ENCODE results near the gene CIDEC. TPM values are rescaled to one million over a fixed set of nuclear protein-coding genes. Genes with fewer than 3 reads are reported as not detected.
"Not testable (repeated sequence)": the region's sequence is repeated elsewhere in the genome, so short reads cannot be mapped to it uniquely, and the experiment has no call there.

The CIDEC gene
- total RNA-seq, 1 donor from 2014 or later: not detected

DNA sequence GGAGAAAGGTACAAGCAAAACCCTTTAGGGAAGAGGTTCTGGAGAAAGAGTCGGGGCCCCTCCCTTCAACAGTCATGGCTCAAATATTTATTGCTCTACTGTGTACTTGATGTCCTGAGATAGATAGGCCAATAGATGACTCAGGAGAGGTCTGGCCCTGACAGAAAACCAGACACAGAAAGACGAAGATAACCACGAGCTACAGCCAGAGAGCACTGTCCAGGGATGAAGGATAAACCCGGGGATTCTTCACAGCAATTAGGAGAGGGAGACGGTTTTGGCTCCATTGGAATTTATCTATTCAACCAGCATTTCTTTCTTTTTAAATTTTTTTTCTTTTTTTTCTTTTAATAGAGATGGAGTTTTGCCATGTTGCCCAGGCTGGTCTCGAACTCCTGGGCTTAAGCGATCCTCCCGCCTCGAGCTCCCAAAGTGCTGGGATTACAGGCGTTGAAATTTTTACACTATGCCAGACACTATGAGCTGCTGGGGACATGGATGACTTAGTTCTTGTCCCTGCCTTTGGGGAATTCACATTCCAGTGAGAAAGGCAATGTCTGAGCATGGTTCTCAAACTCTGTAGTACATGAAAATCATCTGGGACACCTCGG is 4.6 kb upstream of the CIDEC start:
- no peaks in the 10 kb centered on the region for H3K9me3 ChIP-seq
- TF ChIP-seq CTCF (IDR thresholded peaks at IDR 0.05): no peak
- H3K4me3 ChIP-seq: no peak overlapping the region
- peak; percentile 39 for ATAC-seq
- no peaks in the 10 kb centered on the region for H3K4me1 ChIP-seq
- DNase-seq: no peak
- intact Hi-C loops (cut with DNase I): no loop called here
- no peaks in the 10 kb centered on the region for H3K36me3 ChIP-seq
- no peak overlapping the region for H3K27ac ChIP-seq
- H3K27me3 ChIP-seq: no peaks in the 10 kb centered on the region

DNA sequence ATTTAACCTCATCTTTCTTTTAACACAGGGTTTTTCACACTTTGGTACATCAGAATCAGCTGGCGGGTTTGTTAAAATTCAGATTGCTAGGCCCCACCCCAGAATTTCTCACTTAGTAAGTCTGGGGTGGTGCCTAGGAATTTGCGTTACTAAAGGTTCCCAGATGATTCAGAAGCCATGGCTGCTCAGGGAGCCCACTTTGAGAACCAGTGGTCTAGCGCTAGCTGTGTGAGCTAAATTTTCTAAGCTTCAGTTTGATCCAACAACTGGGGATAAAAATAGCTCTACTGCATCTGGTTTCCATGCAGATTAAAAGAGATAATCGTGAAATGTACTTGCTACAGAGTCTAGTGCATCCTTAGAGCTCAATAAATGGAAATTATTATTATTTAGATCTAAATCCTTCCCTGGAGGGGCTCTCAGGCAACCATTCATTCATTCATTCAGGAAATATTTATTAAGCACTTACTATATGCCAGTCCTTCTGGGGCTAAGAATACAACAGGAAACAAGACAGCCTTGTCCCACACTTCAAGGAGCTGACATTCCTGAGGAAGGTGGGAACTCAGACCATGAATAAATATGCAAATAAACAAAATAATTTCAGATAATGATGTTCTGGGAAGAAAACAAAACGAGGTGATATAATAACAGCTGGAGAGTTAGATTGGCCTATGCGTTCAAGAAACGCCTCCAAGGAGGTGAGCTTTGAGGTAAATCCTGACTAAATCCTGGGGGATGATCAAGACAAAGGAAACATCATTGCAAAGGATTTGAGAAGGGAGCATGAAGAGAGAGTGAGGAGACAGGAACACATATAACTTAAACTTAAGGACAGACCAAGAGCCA is 3.9 kb upstream of the CIDEC start:
- ATAC-seq: no peak
- TF ChIP-seq CTCF (IDR thresholded peaks at IDR 0.05): no peak
- Histone ChIP-seq H3K36me3 (no peaks in the 10 kb centered on the region), H3K4me3 (no peak overlapping the region), H3K4me1 (no peaks in the 10 kb centered on the region), H3K9me3 (no peaks in the 10 kb centered on the region), H3K27ac (no peak overlapping the region), H3K27me3 (no peaks in the 10 kb centered on the region)
- intact Hi-C loops (cut with DNase I): no loop called here
- DNase-seq: no peak

DNA sequence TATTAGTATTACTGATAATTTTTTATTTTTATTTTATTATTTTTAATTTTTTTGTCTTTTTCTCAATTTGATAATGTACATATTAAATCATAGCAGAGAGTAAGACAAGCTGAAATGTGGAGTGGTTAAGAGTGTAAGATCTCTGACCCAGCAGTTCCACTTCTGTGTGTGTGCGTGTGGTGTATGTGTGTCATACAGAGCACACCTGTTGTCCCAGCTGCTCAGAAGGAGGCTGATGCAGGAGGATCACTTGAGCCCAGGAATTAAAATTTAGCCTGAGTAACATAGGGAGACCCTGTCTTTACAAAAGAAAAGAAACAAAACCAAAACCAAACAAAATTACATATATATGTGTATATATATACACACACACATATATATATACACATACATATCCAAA is 1.4 kb upstream of the CIDEC start:
- Histone ChIP-seq H3K4me3 (no peak overlapping the region), H3K27ac (no peak overlapping the region), H3K27me3 (no peaks in the 10 kb centered on the region), H3K9me3 (no peaks in the 10 kb centered on the region), H3K4me1 (no peaks in the 10 kb centered on the region), H3K36me3 (no peaks in the 10 kb centered on the region)
- intact Hi-C loops (cut with DNase I): no loop called here
- TF ChIP-seq CTCF (IDR thresholded peaks at IDR 0.05): no peak
- ATAC-seq (no peak), DNase-seq (no peak)

DNA sequence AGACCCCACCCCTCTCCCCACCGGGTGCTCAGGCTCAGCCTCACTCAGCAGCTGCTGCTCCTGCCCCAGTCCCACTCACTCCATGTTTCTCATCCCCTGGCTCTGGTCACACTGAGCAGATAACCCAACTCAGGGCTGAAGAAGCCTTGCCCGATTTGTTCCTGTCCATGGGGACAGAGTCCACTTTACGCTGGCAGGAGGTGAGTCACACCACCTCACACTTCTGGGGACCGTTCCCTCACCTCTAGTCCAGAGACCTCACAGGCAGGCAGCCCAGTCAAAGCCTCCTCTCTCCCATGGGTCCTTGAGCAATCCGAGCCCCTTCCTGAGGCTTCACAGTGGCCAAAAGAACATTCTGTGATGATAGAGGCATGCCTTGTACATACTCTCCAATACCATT is 1.4 kb downstream of the CIDEC start:
- ATAC-seq (no peak), DNase-seq (no peak)
- intact Hi-C loops (cut with DNase I): no loop called here
- Histone ChIP-seq H3K4me1 (no peaks in the 10 kb centered on the region), H3K27me3 (no peaks in the 10 kb centered on the region), H3K27ac (no peak overlapping the region), H3K4me3 (no peak overlapping the region), H3K9me3 (no peaks in the 10 kb centered on the region), H3K36me3 (no peaks in the 10 kb centered on the region)
- TF ChIP-seq CTCF (IDR thresholded peaks at IDR 0.05): no peak

GRCh38 chr3:9876991-9877390 is 3.1 kb downstream of the CIDEC start:
- DNase-seq (no peak), ATAC-seq (no peak)
- Histone ChIP-seq H3K36me3 (no peaks in the 10 kb centered on the region), H3K4me3 (no peak overlapping the region), H3K9me3 (no peaks in the 10 kb centered on the region), H3K27ac (no peak overlapping the region), H3K4me1 (no peaks in the 10 kb centered on the region), H3K27me3 (no peaks in the 10 kb centered on the region)
- intact Hi-C loops (cut with DNase I): no loop called here
- no peak for TF ChIP-seq CTCF (IDR thresholded peaks at IDR 0.05)

DNA sequence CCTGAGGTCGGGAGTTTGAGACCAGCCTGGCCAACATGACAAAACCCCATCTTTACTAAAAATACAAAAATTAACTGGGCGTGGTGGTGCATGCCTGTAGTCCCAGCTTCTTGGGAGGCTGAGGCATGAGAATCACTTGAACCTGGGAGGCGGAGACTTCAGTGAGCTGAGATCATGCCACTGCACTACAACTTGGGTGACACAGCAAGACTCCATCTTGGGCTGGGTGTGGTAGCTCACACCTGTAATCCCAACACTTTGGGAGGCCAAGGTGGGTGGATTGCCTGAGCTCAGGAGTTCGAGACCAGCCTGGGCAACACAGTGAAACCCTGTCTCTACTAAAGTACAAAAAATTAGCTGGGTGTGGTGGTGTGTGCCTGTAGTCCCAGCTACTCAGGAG is 3.8 kb downstream of the CIDEC start:
- DNase-seq; H3K27me3 ChIP-seq; H3K9me3 ChIP-seq; H3K36me3 ChIP-seq; H3K4me1 ChIP-seq; H3K27ac ChIP-seq; H3K4me3 ChIP-seq; intact Hi-C loops (cut with DNase I); ATAC-seq: not testable (repeated sequence)
